G401 (cell line): ENCODE results near the gene WDFY2. TPM values are rescaled to one million over a fixed set of nuclear protein-coding genes. Genes with fewer than 3 reads are reported as not detected.

ENCODE experiments used
- DNase-seq: peaks from one replicate; pipeline ENCODE4 v3.0.0-alpha.2; 2015; ENCODE audit warnings: low spot score
- in situ Hi-C: cut with HindIII; loops from 2 replicates; pipeline ENCODE4 v1.10.0; 2016; ENCODE audit warnings: low sequenced_read_pairs, mixed read lengths
- total RNA-seq: library from RNA; depleted of rRNA; stranded (reverse); fragments of >200 nt; shearing (Covaris generic); gene quantifications from 2 replicates; pipeline ENCODE4 v1.2.3, GENCODE V29; 2014

WDFY2 gene
- total RNA-seq, 1 experiment from 2014 or later = 4.1 TPM

GRCh38 chr13:51746802-51747201 is 162.5 kb downstream of the WDFY2 start:
- in situ Hi-C loops = no loop called here

DNA sequence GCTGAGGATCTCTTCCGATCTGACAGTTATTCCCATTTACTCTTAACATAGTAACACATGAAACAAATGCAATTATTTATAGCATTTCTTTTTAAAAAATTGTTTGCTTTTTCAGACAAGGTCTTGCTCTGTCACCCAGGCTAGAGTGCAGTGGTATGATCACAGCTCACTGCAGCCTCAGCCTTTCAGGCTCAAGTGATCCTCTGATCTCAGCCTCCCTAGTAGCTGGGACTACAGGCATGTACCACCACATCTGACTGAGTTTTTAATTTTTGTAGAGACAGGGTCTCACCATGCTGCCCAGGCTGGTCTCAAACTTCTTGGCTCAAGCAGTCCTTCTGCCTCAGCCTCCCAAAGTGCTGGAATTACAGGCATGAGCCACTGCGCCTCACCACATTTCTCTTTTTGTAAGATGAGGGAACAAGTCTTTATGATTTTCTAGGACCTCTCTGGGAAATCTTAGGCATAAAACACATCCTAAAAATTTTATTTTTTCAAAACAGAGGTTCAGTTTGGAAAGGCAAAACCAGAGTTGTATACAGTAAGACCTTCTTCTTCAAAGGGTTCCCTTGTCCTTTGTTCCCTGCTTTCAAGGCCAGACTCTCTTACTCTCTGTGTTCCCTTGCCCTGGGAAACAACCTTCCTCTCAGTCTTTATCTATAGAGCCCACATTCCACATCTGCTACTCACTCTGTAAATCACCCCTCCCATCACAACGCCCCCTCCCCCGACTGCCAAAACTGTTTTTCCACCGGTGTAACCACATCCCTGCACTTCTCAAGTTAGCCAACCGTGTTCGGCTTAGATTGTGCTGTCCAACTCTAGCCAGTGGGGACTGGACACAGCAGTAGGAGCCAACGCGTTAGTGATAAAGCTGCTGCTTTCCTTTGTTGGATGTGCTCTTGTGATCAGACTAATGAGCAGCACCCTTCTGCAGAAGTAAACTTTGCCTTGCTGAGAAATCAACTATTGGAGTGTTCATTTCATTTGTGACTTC is 163.5 kb downstream of the WDFY2 start:
- in situ Hi-C loops = no loop called here
- no peak for DNase-seq

More at GRCh38 chr13:51746802-51747201, 162.5 kb downstream of the WDFY2 start:
- DNase-seq = no peak

DNA sequence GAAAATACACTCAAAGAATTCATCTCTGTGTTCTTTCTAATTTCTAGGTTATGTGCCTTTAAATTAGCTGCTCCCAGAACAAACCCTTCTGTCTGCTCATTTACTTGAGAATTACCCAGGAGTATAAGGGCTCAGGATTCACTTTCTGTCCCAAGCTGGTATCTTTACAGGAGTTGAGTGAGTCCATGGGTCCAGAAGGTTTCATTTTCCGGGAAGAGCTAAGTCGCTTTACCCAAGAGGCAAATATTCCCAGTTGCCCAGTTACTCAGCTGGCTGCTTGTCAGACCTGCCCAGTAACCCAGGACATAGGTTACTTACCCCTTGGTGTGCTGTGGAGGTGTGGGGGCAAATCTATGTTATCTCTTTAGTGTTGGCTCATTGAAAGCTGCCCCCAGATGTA is 172.4 kb downstream of the WDFY2 start:
- DNase-seq = no peak
- in situ Hi-C loops = no loop called here

DNA sequence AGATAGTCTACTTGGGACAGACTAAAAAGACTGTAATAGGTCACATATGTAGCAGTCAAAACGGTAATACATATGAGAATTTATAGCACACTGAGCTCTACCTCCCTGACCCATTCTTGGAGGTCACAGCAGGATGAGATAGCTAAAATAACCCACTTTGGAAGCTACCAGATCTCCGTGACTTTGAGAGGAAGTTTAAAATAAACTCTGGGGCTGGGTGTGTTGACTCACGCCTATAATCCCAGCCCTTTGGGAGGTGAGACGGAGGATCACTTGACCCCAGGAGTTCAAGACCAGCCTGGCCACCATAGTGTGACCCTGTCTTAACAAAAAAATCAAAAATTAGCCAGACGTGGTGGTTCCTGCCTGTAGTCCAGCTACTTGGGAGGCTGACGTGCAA is 174.4 kb downstream of the WDFY2 start:
- no peak for DNase-seq

GRCh38 chr13:51759240-51759639 is 175.0 kb downstream of the WDFY2 start:
- DNase-seq = no peak
- in situ Hi-C loops = no loop called here

More for the DNA sequence above, 174.4 kb downstream of the WDFY2 start:
- in situ Hi-C loops = no loop called here

DNA sequence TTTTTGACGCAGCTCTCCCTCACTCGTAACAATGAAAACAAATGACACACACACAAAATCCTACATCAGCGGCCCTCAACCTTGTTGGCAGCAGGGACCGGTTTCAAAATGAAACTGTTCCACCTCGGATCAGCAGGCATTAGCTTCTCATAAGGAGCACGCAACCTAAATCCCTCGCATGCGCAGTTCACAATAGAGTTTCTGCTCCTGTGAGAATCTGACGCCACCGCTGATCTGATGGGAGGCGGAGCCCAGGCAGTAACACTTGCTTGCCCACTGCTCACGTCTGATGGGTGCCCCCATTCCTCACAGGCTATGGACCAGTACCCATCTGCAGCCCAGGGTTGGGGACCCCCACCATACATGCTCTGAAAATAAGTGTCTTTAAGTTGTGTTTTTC is 176.3 kb downstream of the WDFY2 start:
- peak; percentile 33 for DNase-seq
- in situ Hi-C loops = no loop called here

DNA sequence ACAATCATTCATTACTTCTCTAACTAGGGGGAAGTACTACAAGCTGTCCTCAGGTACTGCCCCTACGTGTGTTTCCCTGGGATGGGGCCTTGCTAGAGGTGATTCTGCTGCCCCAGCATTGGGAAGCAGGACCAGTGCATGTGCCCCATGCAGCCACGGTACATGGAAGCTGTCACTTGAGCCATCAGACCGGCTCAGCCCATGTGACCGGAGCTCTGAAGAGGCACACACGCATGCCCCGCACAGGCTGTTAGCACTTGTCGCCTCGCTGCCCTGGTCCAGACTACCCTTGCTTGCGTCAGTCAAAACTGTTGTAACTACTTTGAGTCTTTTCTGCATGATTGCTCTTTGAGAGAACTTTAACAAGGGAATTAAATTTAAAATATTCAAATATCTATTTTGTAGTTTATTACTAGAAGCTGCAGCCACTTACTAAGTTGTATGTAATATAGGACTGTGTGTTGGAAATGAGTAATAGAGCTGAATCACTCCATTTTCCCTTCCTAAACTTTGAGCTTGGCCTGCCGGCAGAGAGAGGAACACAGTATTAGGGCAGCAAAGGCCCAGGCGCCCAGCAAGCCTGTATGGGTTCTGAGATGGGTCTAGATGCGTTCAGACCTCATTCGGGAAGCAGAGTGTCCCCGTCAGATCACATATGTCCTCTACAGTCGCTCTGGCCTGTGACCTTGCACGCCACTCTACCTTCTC is 177.5 kb downstream of the WDFY2 start:
- in situ Hi-C loops = no loop called here
- DNase-seq = no peak

- no peak for DNase-seq
- in situ Hi-C loops = no loop called here
Observed at GRCh38 chr13:51763486-51763885, 179.2 kb downstream of the WDFY2 start.

GRCh38 chr13:51764184-51765141 is 180.2 kb downstream of the WDFY2 start:
- in situ Hi-C loops = no loop called here
- peak; percentile 23 for DNase-seq

- no peak for DNase-seq
- in situ Hi-C loops = no loop called here
Observed at GRCh38 chr13:51765142-51765515, 180.9 kb downstream of the WDFY2 start.

DNA sequence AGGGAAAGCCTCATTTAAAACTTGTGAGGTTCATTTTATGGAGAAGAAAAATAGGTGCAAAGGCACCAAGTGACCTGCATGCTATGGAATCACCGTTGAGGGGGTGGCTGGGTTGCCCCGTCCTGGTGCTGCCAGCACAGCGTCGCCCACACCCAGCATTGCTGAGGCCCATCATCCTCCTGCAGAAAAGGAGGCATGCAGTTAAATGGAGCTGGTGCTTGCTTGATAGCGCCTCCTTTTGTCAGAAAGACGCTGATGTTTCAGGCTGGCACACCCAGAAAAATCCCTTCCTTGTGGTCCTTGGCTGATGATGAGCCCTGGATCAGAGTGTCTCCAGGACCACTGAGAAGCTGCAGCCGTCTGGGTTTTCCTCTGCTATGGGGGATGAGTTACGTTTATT is 182.8 kb downstream of the WDFY2 start:
- no peak for DNase-seq
- in situ Hi-C loops = no loop called here

- DNase-seq = no peak
- in situ Hi-C loops = no loop called here
Observed at GRCh38 chr13:51768378-51768921, 184.2 kb downstream of the WDFY2 start.

DNA sequence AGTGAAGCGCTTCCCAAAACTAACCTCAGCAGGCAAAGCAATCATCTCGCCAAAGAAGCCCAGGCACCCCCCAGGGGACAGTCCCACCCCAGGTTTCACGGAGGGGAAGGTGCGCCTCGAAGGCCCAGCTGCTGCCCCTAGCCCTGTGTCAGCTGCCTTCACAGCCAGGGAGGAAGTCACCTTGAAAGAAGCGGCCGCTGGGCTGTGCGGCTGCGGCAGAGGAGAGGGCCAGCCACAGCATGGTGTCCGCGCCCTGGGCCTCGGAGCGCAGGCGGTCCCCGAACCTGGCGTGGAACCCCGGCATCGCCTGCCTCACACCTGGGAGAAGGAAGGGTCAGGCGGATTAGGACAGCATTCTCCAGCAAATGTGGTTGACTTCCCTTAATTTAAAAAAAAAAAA is 184.7 kb downstream of the WDFY2 start:
- in situ Hi-C loops = no loop called here
- DNase-seq = no peak

DNA sequence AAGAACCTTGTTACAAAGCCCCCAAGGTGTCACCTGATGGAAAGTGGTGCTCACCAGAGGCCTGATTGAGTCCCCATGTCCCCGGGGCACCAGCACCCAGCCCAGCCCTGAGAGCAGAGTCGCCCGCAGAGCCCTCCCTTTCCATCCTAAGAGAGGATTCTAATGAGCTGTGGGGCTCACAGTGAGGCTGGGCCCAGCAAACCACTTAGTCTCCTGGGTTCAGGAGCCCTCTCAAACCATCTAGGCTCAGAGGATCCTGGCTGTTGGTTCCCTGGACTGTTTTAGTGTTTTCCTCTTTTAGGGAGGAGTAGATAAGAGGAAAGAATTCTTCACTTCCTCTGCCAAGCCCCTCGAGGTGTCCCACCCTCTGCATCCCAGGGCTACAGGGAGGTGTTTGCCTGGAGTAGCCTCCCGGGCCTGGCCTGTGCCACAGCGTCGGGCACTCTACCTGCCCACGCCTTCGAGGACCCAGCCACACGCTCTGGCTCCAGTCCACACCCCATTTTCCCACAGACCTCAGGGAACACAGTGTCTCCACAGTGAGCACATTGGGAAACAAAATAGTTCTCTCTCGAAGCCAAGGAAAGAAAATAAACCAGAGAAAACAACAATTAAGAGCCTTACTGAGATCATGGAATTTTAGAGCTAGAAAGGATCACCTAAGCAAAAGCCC is 185.3 kb downstream of the WDFY2 start:
- in situ Hi-C loops = no loop called here
- peak; percentile 39 for DNase-seq

DNA sequence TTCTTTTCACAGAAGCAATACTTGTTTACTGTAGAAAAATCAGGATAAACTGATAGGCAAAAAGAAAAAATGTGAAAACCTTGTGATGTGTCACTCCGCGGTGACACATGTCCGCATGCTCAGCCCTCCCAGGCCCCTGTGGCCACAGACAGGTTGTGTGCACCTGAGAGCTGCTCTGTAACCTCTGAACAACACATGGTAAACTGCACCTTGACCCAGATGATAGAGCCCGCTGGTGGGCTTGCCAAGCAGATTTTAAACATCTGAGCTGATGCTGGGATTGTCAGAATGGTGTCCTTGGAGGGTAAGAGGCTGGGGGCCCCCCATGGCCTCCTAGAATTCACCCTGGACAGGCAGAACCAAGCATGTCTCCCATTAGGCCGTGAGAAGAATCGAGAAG is 185.9 kb downstream of the WDFY2 start:
- in situ Hi-C loops = no loop called here

DNA sequence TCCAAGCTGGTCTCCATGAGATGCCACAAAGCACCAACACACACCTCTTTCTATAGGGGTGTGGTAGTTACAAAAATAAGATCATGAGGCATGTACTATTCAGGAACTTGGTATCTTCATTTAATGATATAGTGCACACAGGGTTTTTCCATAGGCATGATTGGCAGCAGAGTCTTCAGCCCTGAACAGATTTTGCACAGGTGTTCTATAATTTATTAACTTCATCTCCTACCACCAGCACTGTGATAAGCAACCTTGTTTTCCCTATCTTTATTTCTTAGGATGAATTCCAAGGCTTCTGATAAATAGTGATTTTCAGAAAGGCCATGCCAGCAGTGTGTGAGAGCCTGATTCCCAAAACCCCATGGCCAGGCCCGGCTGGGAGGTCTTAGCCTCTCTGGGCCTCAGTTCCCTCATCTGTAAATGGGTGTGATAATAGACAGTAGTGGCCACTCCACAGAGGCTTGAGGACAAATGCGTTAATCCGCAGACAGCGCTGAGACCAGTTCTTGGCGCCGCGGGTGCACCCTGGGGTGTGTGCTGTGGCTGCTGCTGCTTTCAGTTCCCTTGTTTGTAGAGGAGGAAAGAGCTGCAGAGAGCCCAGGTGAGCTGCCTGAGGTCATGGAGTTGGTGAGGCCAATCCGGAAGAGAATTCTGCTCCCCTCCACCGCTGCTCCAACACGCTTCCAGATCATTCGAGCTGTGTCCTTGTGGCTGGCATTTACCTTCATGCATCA is 186.6 kb downstream of the WDFY2 start:
- peak; percentile 71 for DNase-seq
- in situ Hi-C loops = no loop called here

More for the DNA sequence above, 185.9 kb downstream of the WDFY2 start:
- no peak for DNase-seq

DNA sequence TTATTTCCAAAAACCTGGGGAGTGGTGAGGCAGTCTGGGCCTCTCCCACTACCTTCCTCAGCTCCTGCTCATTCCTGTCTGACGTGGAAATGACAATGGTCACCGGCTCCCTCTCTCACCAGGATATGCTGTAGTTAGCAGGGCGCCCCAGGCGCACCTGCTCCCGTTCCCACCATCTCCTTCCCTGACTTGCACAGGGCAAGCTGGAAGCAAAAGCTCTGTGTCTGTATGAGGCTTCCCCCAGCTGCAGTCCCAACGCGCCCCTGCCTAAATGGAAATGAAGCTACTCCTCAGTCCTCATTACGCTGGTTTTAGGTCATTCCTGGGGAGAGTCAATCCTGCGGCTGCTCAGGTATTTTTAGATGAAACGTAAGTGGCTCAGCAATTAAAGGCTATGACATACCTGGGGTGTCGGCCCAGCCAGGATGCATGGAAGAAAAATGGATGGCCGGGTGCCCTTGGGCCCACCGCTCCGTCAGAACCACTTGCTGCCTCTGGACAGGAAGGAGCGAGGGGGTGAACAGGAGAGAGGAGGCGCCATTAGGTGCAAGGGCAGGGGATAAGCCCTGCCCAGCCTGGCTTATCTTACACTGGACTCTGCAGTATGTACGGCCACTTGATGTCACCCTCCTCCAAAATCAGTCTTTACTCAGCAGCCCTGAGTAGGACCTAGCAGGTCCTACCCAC is 187.3 kb downstream of the WDFY2 start:
- in situ Hi-C loops = no loop called here
- peak; percentile 85 for DNase-seq
